DOHH2 (cell line): ENCODE data around the gene LRRC63.

Experiments
- H3F3A ChIP-seq: fragments of 200-600 bp; sonication (generic), shearing (Covaris generic); 2 replicates; pipeline ENCODE4 v1.6.0; 2016; ENCODE audit warnings: antibody characterized with exemption, mild to moderate bottlenecking; ENCODE audit not compliant: control insufficient read depth, insufficient read depth
- H3K27ac ChIP-seq: fragments of 200-600 bp; sonication (generic); 2 replicates; pipeline ENCODE4 v1.5.1; 2014; ENCODE audit warnings: low read depth, mild to moderate bottlenecking, low read length, moderate library complexity
- H3K27me3 ChIP-seq: fragments of 200-600 bp; sonication (generic); 2 replicates; pipeline ENCODE4 v1.6.1; 2014; ENCODE audit warnings: mild to moderate bottlenecking, low read length, mixed read lengths; ENCODE audit not compliant: control insufficient read depth
- H3K36me3 ChIP-seq: fragments of 200-600 bp; sonication (generic); 2 replicates; pipeline ENCODE4 v1.6.1; 2014; ENCODE audit warnings: mild to moderate bottlenecking, low read length, moderate library complexity, mixed read lengths; ENCODE audit not compliant: control insufficient read depth
- H3K4me1 ChIP-seq: fragments of 200-600 bp; sonication (generic); 2 replicates; pipeline ENCODE4 v1.6.1; 2014; ENCODE audit warnings: mild to moderate bottlenecking, low read length, mixed read lengths; ENCODE audit not compliant: control insufficient read depth
- H3K4me2 ChIP-seq: fragments of 200-600 bp; sonication (generic); 2 replicates; pipeline ENCODE4 v1.6.0; 2014; ENCODE audit warnings: mild to moderate bottlenecking, low read length, moderate library complexity
- H3K4me3 ChIP-seq: fragments of 200-600 bp; sonication (generic); 2 replicates; pipeline ENCODE4 v1.5.1; 2014; ENCODE audit warnings: mild to moderate bottlenecking, low read length, mixed read lengths
- H3K79me2 ChIP-seq: fragments of 200-600 bp; sonication (generic); 2 replicates; pipeline ENCODE4 v1.6.1; 2014; ENCODE audit warnings: mild to moderate bottlenecking, low read length, mixed read lengths; ENCODE audit not compliant: control insufficient read depth
- H3K9me2 ChIP-seq: fragments of 200-600 bp; sonication (generic); replicated peaks from 2 replicates; pipeline ENCODE4 v1.6.1; 2014; ENCODE audit warnings: mild to moderate bottlenecking, low read length, mixed read lengths; ENCODE audit not compliant: control insufficient read depth
- H3K9me3 ChIP-seq: fragments of 200-600 bp; sonication (generic); 2 replicates; pipeline ENCODE4 v1.6.1; 2014; ENCODE audit warnings: antibody characterized with exemption, low read length, mixed read lengths; ENCODE audit not compliant: control insufficient read depth, insufficient read depth
- H4K20me1 ChIP-seq: fragments of 200-600 bp; sonication (generic); 2 replicates; pipeline ENCODE4 v1.6.0; 2014; ENCODE audit warnings: low read depth, mild to moderate bottlenecking, antibody characterized with exemption, low read length, moderate library complexity; ENCODE audit not compliant: control insufficient read depth, insufficient read depth
- EZH2phosphoT487 ChIP-seq: fragments of 200-600 bp; sonication (generic); IDR thresholded peaks from 2 replicates; pipeline ENCODE4 v1.6.1; 2017; ENCODE audit warnings: borderline replicate concordance, mild to moderate bottlenecking, antibody characterized with exemption, low read length, moderate library complexity, mixed read lengths
- TF ChIP-seq, protein P1 (sequence below): fragments of 200-600 bp; sonication (generic); IDR thresholded peaks from one replicate; pipeline ENCODE4 v1.5.1; 2014; ENCODE audit warnings: antibody characterized with exemption, mild to moderate bottlenecking, low read depth, low read length; ENCODE audit not compliant: poor library complexity, severe bottlenecking

The LRRC63 gene

DNA sequence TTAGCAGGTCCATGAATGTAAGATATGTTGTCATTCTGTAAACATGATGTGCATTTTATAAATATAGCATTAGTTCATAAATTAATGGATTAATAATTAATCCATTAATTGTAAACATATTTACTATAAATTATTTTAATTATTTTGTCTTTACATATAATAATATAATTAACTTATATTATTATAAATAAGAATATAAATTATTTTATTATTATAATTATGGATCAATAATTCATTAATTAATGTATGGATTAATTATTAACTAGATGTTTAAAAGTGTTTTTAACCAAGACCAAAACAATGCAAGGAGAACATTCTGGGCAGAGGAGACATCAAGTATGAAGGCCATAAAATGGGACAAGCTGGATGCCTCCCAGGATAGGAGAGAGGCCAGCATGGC lies 103.3 kb downstream of the LRRC63 start:
- Histone ChIP-seq H3K36me3 (no peaks in the 10 kb centered on the region), H4K20me1 (no peaks in the 10 kb centered on the region), H3K4me2 (no peak overlapping the region), H3K27me3 (no peaks in the 10 kb centered on the region), H3F3A (no peaks in the 10 kb centered on the region), H3K4me3 (no peak overlapping the region), H3K27ac (no peak overlapping the region), H3K4me1 (0 out of 2 replicates have a peak, but pooled peaks cover 3% of the 10 kb centered on the region), H3K79me2 (no peaks in the 10 kb centered on the region), H3K9me2 (no peaks in the 10 kb centered on the region), H3K9me3 (no peaks in the 10 kb centered on the region)
- no peak for TF ChIP-seq EZH2phosphoT487
- TF ChIP-seq, protein P1, sequence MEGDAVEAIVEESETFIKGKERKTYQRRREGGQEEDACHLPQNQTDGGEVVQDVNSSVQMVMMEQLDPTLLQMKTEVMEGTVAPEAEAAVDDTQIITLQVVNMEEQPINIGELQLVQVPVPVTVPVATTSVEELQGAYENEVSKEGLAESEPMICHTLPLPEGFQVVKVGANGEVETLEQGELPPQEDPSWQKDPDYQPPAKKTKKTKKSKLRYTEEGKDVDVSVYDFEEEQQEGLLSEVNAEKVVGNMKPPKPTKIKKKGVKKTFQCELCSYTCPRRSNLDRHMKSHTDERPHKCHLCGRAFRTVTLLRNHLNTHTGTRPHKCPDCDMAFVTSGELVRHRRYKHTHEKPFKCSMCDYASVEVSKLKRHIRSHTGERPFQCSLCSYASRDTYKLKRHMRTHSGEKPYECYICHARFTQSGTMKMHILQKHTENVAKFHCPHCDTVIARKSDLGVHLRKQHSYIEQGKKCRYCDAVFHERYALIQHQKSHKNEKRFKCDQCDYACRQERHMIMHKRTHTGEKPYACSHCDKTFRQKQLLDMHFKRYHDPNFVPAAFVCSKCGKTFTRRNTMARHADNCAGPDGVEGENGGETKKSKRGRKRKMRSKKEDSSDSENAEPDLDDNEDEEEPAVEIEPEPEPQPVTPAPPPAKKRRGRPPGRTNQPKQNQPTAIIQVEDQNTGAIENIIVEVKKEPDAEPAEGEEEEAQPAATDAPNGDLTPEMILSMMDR = no peak

- H3K4me3 ChIP-seq = no peak overlapping the region
- no peaks in the 10 kb centered on the region for H4K20me1 ChIP-seq
- H3K9me2 ChIP-seq = no peaks in the 10 kb centered on the region
- no peaks in the 10 kb centered on the region for H3F3A ChIP-seq
- no peaks in the 10 kb centered on the region for H3K36me3 ChIP-seq
- H3K27me3 ChIP-seq = no peaks in the 10 kb centered on the region
- no peak overlapping the region for H3K4me2 ChIP-seq
- no peaks in the 10 kb centered on the region for H3K9me3 ChIP-seq
- no peaks in the 10 kb centered on the region for H3K79me2 ChIP-seq
- no peak overlapping the region for H3K27ac ChIP-seq
- peaks cover 6% of the 10 kb centered on the region for H3K4me1 ChIP-seq
- TF ChIP-seq, protein P1 = no peak
- no peak for TF ChIP-seq EZH2phosphoT487
Observed at GRCh38 chr13:46315491-46316075, 103.9 kb downstream of the LRRC63 start.

- H3K9me3 ChIP-seq = no peaks in the 10 kb centered on the region
- no peak overlapping the region for H3K4me2 ChIP-seq
Observed at GRCh38 chr13:46317120-46317519, 105.4 kb downstream of the LRRC63 start.

More at GRCh38 chr13:46317120-46317519, 105.4 kb downstream of the LRRC63 start:
- Histone ChIP-seq H3K79me2 (no peaks in the 10 kb centered on the region), H3F3A (no peaks in the 10 kb centered on the region), H4K20me1 (no peaks in the 10 kb centered on the region), H3K27ac (no peak overlapping the region), H3K4me3 (no peak overlapping the region), H3K27me3 (no peaks in the 10 kb centered on the region), H3K4me1 (peaks cover 21% of the 10 kb centered on the region), H3K9me2 (no peaks in the 10 kb centered on the region), H3K36me3 (no peaks in the 10 kb centered on the region)
- TF ChIP-seq, protein P1 = no peak
- no peak for TF ChIP-seq EZH2phosphoT487
